ENCODE measurements around the gene TSHR.

Gene TSHR

DNA sequence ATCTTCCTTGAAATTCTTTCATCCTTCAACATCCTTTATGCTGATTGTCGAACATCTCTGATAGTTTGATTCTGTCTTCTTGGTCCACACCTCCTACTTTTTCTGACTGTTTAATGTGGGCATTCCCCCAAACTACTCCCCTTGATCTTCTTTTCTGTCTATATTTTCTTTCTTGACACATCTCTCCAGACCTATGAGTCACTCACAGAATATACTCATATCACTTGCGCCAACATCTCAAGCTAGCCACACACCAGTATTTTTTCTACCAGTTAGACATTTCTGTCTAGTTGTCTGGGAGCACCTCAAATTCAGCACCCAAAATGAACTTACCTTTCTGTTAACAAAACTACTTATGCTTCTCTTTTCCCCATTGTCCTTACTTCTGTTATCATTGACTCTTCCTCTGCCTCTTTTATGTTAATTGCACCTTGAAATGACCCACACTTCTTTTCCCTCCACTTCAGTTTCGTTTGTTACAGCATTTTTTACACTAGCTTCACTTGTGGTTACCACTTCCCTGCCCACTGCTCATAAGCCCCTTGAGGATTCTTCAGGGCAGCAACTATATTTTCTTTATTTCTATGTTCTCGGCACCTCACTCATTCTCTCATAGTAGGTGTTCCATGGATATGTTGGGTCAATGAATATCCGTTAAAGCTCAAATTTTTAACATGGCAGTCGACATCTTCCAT, 33.5 kb downstream of the TSHR start:
- no peak for DNase-seq (ENCODE audit: low read depth)
- H3K4me3 ChIP-seq (ENCODE audit: low read depth, low read length), result no peak overlapping the region
- TF ChIP-seq, protein P1, sequence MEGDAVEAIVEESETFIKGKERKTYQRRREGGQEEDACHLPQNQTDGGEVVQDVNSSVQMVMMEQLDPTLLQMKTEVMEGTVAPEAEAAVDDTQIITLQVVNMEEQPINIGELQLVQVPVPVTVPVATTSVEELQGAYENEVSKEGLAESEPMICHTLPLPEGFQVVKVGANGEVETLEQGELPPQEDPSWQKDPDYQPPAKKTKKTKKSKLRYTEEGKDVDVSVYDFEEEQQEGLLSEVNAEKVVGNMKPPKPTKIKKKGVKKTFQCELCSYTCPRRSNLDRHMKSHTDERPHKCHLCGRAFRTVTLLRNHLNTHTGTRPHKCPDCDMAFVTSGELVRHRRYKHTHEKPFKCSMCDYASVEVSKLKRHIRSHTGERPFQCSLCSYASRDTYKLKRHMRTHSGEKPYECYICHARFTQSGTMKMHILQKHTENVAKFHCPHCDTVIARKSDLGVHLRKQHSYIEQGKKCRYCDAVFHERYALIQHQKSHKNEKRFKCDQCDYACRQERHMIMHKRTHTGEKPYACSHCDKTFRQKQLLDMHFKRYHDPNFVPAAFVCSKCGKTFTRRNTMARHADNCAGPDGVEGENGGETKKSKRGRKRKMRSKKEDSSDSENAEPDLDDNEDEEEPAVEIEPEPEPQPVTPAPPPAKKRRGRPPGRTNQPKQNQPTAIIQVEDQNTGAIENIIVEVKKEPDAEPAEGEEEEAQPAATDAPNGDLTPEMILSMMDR (IDR thresholded peaks at IDR 0.05; ENCODE audit: insufficient read depth, low read depth, low read length, missing control alignments), result no peak

DNA sequence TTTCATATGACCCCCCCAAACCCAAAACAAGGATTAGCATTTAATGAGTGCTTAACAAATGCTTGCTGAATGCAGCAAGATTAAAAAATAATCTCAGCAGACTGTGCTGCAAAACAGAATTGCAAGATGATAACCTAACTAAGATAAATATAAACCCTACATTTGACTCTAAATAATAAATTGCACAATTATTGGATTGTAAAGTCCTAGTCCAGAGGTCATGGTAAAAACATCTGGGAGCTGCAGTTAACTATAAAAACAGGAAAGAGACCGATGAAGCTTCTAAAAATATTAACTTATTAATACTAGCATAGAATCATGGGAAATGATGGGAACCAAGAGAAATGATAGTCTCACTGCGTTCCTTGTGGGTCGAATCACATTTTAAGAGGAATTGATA, 37.2 kb downstream of the TSHR start:
- no peak for DNase-seq (ENCODE audit: low read depth)
- no peak overlapping the region for H3K4me3 ChIP-seq (ENCODE audit: low read depth, low read length)
- TF ChIP-seq, protein P1 (IDR thresholded peaks at IDR 0.05; ENCODE audit: insufficient read depth, low read depth, low read length, missing control alignments), result no peak

DNA sequence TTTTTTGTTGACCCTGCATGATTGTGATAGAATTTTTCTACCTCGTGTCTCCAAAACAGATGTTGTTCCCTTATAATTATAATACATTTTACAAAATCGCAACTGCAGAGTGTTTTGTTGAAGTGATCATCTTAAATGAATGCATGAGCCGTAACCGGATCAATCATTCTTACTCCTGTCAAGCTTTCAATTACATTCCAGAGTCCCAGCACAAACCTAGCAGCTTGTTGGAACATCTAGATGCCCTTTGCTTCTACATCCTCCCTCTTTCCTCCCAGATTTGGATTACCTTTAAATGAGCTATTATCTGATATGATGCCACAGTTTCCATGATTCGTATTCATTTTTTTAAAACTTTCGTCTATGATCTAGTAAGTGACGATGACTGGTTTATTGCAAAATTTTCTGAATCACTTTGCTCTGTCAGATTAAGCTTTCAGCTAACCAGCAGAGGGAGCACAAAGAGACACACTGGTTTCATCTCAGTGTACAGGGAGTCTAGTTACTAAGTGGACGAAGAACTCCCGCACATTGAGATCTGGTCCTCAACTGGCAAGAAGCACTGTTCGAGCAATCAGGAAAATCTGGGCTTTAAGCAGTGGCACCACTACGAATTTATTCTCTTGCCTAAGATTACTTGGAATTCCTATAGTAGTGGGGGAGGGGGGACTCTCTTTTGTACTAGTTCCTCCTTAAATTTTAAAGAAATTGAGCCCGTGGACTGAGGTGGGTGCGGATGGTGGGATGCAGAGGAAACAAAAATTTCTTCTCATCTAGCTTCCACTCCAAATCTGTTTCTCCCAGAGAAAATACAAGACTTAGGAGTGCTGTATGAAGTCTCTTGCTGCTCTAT, 40.9 kb downstream of the TSHR start:
- TF ChIP-seq, protein P1 (IDR thresholded peaks at IDR 0.05; ENCODE audit: insufficient read depth, low read depth, low read length, missing control alignments), result peak; percentile 51
- peak; percentile 58 for DNase-seq (ENCODE audit: low read depth)
- no peak overlapping the region for H3K4me3 ChIP-seq (ENCODE audit: low read depth, low read length)

DNA sequence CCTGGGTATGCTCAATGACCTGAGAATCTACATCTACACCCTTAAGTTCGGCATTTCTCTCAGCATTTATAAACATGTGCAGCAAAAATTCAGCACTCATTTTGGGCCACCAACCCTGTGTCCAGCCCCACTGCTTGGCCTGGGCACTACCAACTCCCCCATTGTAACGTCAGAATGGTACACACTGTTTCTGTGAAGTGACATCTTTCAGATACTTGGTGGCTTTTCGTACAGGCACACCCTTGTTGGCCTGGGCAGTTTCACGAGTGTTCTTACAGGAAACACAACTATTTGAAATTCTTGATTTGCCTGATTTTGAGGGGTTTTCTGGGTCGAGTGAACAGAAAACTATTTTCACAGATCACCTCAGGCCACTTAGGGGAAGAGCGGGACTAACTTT, 46.0 kb downstream of the TSHR start:
- TF ChIP-seq, protein P1 (IDR thresholded peaks at IDR 0.05; ENCODE audit: insufficient read depth, low read depth, low read length, missing control alignments), result no peak
- H3K4me3 ChIP-seq (ENCODE audit: low read depth, low read length), result no peak overlapping the region
- no peak for DNase-seq (ENCODE audit: low read depth)

DNA sequence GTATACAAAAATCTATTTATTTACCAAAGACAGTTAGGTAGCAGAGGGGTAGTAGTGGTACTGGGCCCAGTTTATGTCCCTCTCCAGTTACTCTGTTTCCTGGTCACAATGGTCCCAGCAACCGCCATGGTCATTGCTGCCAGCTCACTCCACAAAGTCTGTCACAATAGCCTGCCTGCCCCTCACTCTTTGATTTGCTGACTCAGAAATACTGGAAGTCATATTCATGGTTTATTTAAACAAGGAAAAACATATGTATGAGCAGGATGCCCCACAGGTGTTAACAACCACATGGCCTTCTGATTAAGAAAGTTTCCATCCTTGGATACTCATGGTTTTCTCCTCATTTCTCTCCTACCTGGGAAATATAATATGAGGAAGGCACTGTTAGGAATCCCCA, 49.2 kb downstream of the TSHR start:
- no peak overlapping the region for H3K4me3 ChIP-seq (ENCODE audit: low read depth, low read length)
- no peak for DNase-seq (ENCODE audit: low read depth)
- TF ChIP-seq, protein P1 (IDR thresholded peaks at IDR 0.05; ENCODE audit: insufficient read depth, low read depth, low read length, missing control alignments), result no peak

DNA sequence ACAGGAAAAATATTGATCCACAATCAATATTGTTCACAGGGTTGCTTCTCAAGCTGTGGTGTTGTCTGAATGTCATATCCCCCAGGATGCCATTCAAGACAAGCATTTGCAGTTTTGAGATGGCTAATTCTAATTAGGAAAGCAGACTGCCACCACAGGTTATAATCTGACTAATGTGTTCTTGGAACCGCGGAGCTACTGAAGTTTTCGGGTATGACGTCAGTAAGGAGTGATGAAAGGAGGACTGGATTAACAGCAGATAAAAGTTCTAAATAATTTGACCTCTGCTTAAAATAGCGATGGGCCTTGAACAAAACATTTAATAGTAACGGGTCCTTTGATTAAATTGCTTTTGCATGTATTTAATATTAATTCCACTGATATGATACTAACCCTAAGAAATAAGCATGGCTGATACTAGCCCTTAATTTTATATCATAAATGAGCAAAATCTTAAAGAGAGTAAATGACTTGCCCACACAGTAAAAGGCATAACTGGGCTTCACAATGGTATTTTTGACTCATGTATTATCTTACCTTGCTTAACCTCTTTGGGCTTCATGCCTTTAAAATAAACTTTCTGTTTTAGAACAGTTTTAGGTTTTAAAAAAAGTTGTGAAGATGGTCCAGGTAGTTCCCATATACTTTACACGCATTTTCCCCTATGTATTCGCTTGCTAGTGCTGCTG, 50.3 kb downstream of the TSHR start:
- no peak overlapping the region for H3K4me3 ChIP-seq (ENCODE audit: low read depth, low read length)
- TF ChIP-seq, protein P1 (IDR thresholded peaks at IDR 0.05; ENCODE audit: insufficient read depth, low read depth, low read length, missing control alignments), result no peak
- no peak for DNase-seq (ENCODE audit: low read depth)
